Measurements from ENCODE around the gene PPP4R2.

DNA sequence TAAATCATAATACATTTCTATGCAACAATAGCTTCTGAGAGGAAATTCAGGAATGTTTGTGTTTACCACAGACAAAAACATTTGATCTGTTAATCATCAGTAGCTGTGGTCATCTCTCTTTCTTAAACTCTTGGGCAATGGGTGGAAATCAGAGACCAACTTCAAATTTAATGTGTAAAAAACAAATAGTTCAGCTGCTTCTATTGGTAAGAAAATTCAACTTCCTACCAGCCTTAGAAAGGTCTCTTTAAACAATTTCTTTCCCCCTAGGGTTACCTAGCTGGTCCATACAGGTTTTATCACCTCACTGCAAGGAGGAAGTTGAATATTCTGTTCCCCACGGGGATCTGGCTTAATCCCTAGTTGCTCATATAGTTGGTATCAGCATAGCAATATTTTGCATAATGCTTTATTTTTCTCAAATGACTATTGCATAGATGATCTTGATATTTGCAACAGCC, 20.3 kb upstream of the PPP4R2 start:
- TF ChIP-seq, protein P1, sequence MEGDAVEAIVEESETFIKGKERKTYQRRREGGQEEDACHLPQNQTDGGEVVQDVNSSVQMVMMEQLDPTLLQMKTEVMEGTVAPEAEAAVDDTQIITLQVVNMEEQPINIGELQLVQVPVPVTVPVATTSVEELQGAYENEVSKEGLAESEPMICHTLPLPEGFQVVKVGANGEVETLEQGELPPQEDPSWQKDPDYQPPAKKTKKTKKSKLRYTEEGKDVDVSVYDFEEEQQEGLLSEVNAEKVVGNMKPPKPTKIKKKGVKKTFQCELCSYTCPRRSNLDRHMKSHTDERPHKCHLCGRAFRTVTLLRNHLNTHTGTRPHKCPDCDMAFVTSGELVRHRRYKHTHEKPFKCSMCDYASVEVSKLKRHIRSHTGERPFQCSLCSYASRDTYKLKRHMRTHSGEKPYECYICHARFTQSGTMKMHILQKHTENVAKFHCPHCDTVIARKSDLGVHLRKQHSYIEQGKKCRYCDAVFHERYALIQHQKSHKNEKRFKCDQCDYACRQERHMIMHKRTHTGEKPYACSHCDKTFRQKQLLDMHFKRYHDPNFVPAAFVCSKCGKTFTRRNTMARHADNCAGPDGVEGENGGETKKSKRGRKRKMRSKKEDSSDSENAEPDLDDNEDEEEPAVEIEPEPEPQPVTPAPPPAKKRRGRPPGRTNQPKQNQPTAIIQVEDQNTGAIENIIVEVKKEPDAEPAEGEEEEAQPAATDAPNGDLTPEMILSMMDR (IDR thresholded peaks at IDR 0.05) = no peak
- TF ChIP-seq POLR2AphosphoS5 (IDR thresholded peaks at IDR 0.05) (no peak), POLR2A (IDR thresholded peaks at IDR 0.05) (no peak)

Measured in gastroesophageal sphincter (tissue), 3 donors.